Mesenchymal stem cell (in vitro differentiated cells and primary cell): ENCODE measurements around the gene MYB.

ENCODE experiments used
- DNase-seq: peaks from one replicate; pipeline ENCODE4 v3.0.0-alpha.2; 2013
- H2AFZ ChIP-seq: one replicate; pipeline ENCODE4 v1.6.1; 2013; ENCODE audit warnings: low read depth, mild to moderate bottlenecking, control low read depth, inconsistent platforms, low read length, moderate library complexity
- H2AK5ac ChIP-seq: 2 replicates; pipeline ENCODE4 v1.6.1; 2013; ENCODE audit warnings: low read length, moderate library complexity, mild to moderate bottlenecking, inconsistent platforms; ENCODE audit not compliant: severe bottlenecking
- H2BK120ac ChIP-seq: one replicate; pipeline ENCODE4 v1.6.1; 2013; ENCODE audit warnings: low read depth, mild to moderate bottlenecking, inconsistent platforms, low read length, moderate library complexity
- H2BK12ac ChIP-seq, 2 experiments: one replicate each; pipeline ENCODE4 v1.6.1; 2013; ENCODE audit warnings: inconsistent platforms in 2 of 2, low read length in 2 of 2, mild to moderate bottlenecking in 2 of 2, moderate library complexity in 2 of 2, control low read depth in 1 of 2
- H2BK15ac ChIP-seq: one replicate; pipeline ENCODE4 v1.6.1; 2013; ENCODE audit warnings: mild to moderate bottlenecking, low read depth, inconsistent platforms; ENCODE audit not compliant: poor library complexity, severe bottlenecking
- H2BK5ac ChIP-seq: 2 replicates; pipeline ENCODE4 v1.6.1; 2013; ENCODE audit warnings: low read depth, mild to moderate bottlenecking, low read length, control low read depth, inconsistent platforms; ENCODE audit not compliant: poor library complexity, severe bottlenecking
- H3K14ac ChIP-seq, 2 experiments: one replicate each; pipeline ENCODE4 v1.6.1; 2013; ENCODE audit warnings: inconsistent platforms in 2 of 2, low read length in 2 of 2, control low read depth in 1 of 2, mild to moderate bottlenecking in 1 of 2, moderate library complexity in 1 of 2
- H3K18ac ChIP-seq, 2 experiments: one replicate each; pipeline ENCODE4 v1.6.1; 2013; ENCODE audit warnings: inconsistent platforms in 2 of 2, low read length in 2 of 2, control low read depth in 1 of 2, low read depth in 1 of 2, mild to moderate bottlenecking in 1 of 2
- H3K23ac ChIP-seq, 2 experiments: one replicate each; pipeline ENCODE4 v1.6.1; 2013; ENCODE audit warnings: inconsistent platforms in 2 of 2, low read length in 2 of 2, mild to moderate bottlenecking in 2 of 2, moderate library complexity in 2 of 2, control low read depth in 1 of 2
- H3K27ac ChIP-seq: 2 replicates; pipeline ENCODE4 v1.5.1; 2013; ENCODE audit warnings: mild to moderate bottlenecking, moderate library complexity, low read length, control low read depth, inconsistent platforms; ENCODE audit not compliant: poor library complexity, severe bottlenecking
- H3K27me3 ChIP-seq, 2 experiments: 2 replicates each; pipeline versions ENCODE4 v1.6.1 to v1.7.0; 2013; ENCODE audit warnings: low read length in 2 of 2, mild to moderate bottlenecking in 2 of 2, moderate library complexity in 2 of 2, control low read depth in 1 of 2, inconsistent platforms in 1 of 2; ENCODE audit not compliant: control insufficient read depth in 1 of 2, insufficient read depth in 1 of 2
- H3K36me3 ChIP-seq, 2 experiments: 2 replicates each; pipeline versions ENCODE4 v1.6.1 to v1.7.0; 2013; ENCODE audit warnings: low read length in 2 of 2, control low read depth in 1 of 2, inconsistent platforms in 1 of 2, low read depth in 1 of 2, mild to moderate bottlenecking in 1 of 2; ENCODE audit not compliant: insufficient read depth in 2 of 2, control insufficient read depth in 1 of 2
- H3K4ac ChIP-seq, 2 experiments: one replicate each; pipeline ENCODE4 v1.6.1; 2013; ENCODE audit warnings: inconsistent platforms in 2 of 2, low read length in 2 of 2, mild to moderate bottlenecking in 2 of 2, moderate library complexity in 2 of 2, control low read depth in 1 of 2, low read depth in 1 of 2
- H3K4me1 ChIP-seq: 2 replicates; pipeline ENCODE4 v1.6.1; 2013; ENCODE audit warnings: low read depth, low read length, control low read depth; ENCODE audit not compliant: control insufficient read depth, insufficient read depth
- H3K4me2 ChIP-seq: 2 replicates; pipeline ENCODE4 v1.6.1; 2013; ENCODE audit warnings: low read length, mild to moderate bottlenecking, inconsistent platforms; ENCODE audit not compliant: poor library complexity, severe bottlenecking
- H3K4me3 ChIP-seq, 2 experiments: 2 replicates each; pipeline versions ENCODE4 v1.5.1 to v1.7.0; 2013; ENCODE audit warnings: low read length in 2 of 2, mild to moderate bottlenecking in 2 of 2, control low read depth in 1 of 2, low read depth in 1 of 2; ENCODE audit not compliant: insufficient read depth in 1 of 2
- H3K79me1 ChIP-seq: replicated peaks from 2 replicates; pipeline ENCODE4 v1.6.1; 2013; ENCODE audit warnings: mild to moderate bottlenecking, control low read depth, low read length, inconsistent platforms; ENCODE audit not compliant: poor library complexity, severe bottlenecking
- H3K9ac ChIP-seq: 2 replicates; pipeline ENCODE4 v1.7.0; 2013; ENCODE audit warnings: mild to moderate bottlenecking, low read length, moderate library complexity
- H3K9me3 ChIP-seq: 2 replicates; pipeline ENCODE4 v1.7.0; 2013; ENCODE audit warnings: mild to moderate bottlenecking, low read length; ENCODE audit not compliant: control insufficient read depth
- H4K8ac ChIP-seq: one replicate; pipeline ENCODE4 v1.6.1; 2013; ENCODE audit warnings: inconsistent platforms, mild to moderate bottlenecking, low read length, moderate library complexity
- H4K91ac ChIP-seq: one replicate; pipeline ENCODE4 v1.6.1; 2013; ENCODE audit warnings: mild to moderate bottlenecking, low read length, inconsistent platforms
- WGBS: methylation state at CpG from one replicate; pipeline ENCODE4 v1.1.7; 2013; ENCODE audit warnings: mixed read lengths; 5-methylcytosine and 5-hydroxymethylcytosine counted together

Gene MYB

GRCh38 chr6:135234492-135234780 lies 53.3 kb downstream of the MYB start:
- no peak overlapping the region for H2AK5ac ChIP-seq
- WGBS, result no CpG with 5 or more reads among the region's 1 CpG
- DNase-seq, result no peak

GRCh38 chr6:135235716-135236115 lies 54.6 kb downstream of the MYB start:
- Histone ChIP-seq H3K9ac (no peak overlapping the region), H2BK12ac (peak overlapping the region in 1 of 2 experiments; percentile 34), H3K36me3 (no peaks in the 10 kb centered on the region), H3K27me3 (peaks cover 0 to 7% of the 10 kb centered on the region in 2 experiments), H2BK15ac (no peak overlapping the region), H2AFZ (no peak overlapping the region), H3K4me2 (no peak overlapping the region), H3K14ac (no peak overlapping the region), H3K9me3 (no peaks in the 10 kb centered on the region), H3K27ac (no peak overlapping the region), H3K23ac (no peak overlapping the region), H2BK5ac (no peak overlapping the region), H2AK5ac (no peak overlapping the region), H4K8ac (no peak overlapping the region), H3K18ac (peak overlapping the region in 1 of 2 experiments; percentile 21), H4K91ac (no peak overlapping the region), H3K4ac (no peak overlapping the region), H3K4me1 (no peaks in the 10 kb centered on the region), H3K4me3 (no peak overlapping the region), H2BK120ac (no peak overlapping the region), H3K79me1 (no peaks in the 10 kb centered on the region)
- 96% methylated on average over 5 of the region's 5 CpGs for whole genome bisulfite sequencing
- DNase-seq, result no peak

More at GRCh38 chr6:135234492-135234780, 53.3 kb downstream of the MYB start:
- no peak overlapping the region for H3K23ac ChIP-seq
- H3K27ac ChIP-seq, result no peak overlapping the region
- no peak overlapping the region for H3K4me2 ChIP-seq
- H2BK5ac ChIP-seq, result no peak overlapping the region
- no peak overlapping the region for H2AFZ ChIP-seq
- H4K91ac ChIP-seq, result no peak overlapping the region
- H3K18ac ChIP-seq, result no peak overlapping the region
- no peaks in the 10 kb centered on the region for H3K79me1 ChIP-seq
- no peak overlapping the region for H3K14ac ChIP-seq
- no peak overlapping the region for H3K9ac ChIP-seq
- no peak overlapping the region for H2BK12ac ChIP-seq
- H3K4me3 ChIP-seq, result no peak overlapping the region
- H3K4ac ChIP-seq, result no peak overlapping the region
- peaks cover 0 to 4% of the 10 kb centered on the region in 2 experiments for H3K27me3 ChIP-seq
- H2BK120ac ChIP-seq, result no peak overlapping the region
- no peak overlapping the region for H4K8ac ChIP-seq
- H3K36me3 ChIP-seq, result no peaks in the 10 kb centered on the region
- no peaks in the 10 kb centered on the region for H3K9me3 ChIP-seq
- H2BK15ac ChIP-seq, result no peak overlapping the region
- H3K4me1 ChIP-seq, result no peaks in the 10 kb centered on the region

- no peak overlapping the region for H4K91ac ChIP-seq
- H2AK5ac ChIP-seq, result no peak overlapping the region
- H3K79me1 ChIP-seq, result no peaks in the 10 kb centered on the region
- no peak overlapping the region for H2BK5ac ChIP-seq
- no peak overlapping the region for H3K4me3 ChIP-seq
- no peak overlapping the region for H2BK120ac ChIP-seq
- no peak overlapping the region for H4K8ac ChIP-seq
- H3K14ac ChIP-seq, result no peak overlapping the region
- no peak overlapping the region for H3K4me2 ChIP-seq
- no peaks in the 10 kb centered on the region for H3K4me1 ChIP-seq
- DNase-seq, result no peak
- peaks cover 0 to 7% of the 10 kb centered on the region in 2 experiments for H3K27me3 ChIP-seq
- H3K9me3 ChIP-seq, result no peaks in the 10 kb centered on the region
- H2BK15ac ChIP-seq, result no peak overlapping the region
- H3K27ac ChIP-seq, result no peak overlapping the region
- H2AFZ ChIP-seq, result no peak overlapping the region
- no peak overlapping the region for H3K4ac ChIP-seq
- H3K18ac ChIP-seq, result no peak overlapping the region
- H3K36me3 ChIP-seq, result no peaks in the 10 kb centered on the region
- no peak overlapping the region for H3K9ac ChIP-seq
- H2BK12ac ChIP-seq, result no peak overlapping the region
- WGBS, result 100% methylated on average over 1 of the region's 1 CpG
- no peak overlapping the region for H3K23ac ChIP-seq
These were observed 55.2 kb downstream of the MYB start for GRCh38 chr6:135236319-135236718.

- no peak overlapping the region for H2AK5ac ChIP-seq
- H3K9ac ChIP-seq, result no peak overlapping the region
- no peak overlapping the region for H2AFZ ChIP-seq
- no peak overlapping the region for H2BK15ac ChIP-seq
- H2BK120ac ChIP-seq, result no peak overlapping the region
- no peak overlapping the region for H2BK12ac ChIP-seq
- no peak overlapping the region for H3K14ac ChIP-seq
- no peaks in the 10 kb centered on the region for H3K9me3 ChIP-seq
- no peak overlapping the region for H4K91ac ChIP-seq
- no peaks in the 10 kb centered on the region for H3K4me1 ChIP-seq
- H3K27ac ChIP-seq, result no peak overlapping the region
- H2BK5ac ChIP-seq, result no peak overlapping the region
- H3K4me2 ChIP-seq, result no peak overlapping the region
- 76% methylated on average over 6 of the region's 6 CpGs for WGBS
- no peak overlapping the region for H3K4me3 ChIP-seq
- H3K36me3 ChIP-seq, result no peaks in the 10 kb centered on the region
- no peak overlapping the region for H3K23ac ChIP-seq
- H3K18ac ChIP-seq, result no peak overlapping the region
- no peak for DNase-seq
- H3K79me1 ChIP-seq, result no peaks in the 10 kb centered on the region
- no peak overlapping the region for H4K8ac ChIP-seq
- peaks cover 0 to 7% of the 10 kb centered on the region in 2 experiments for H3K27me3 ChIP-seq
- no peak overlapping the region for H3K4ac ChIP-seq
These were observed 55.6 kb downstream of the MYB start for GRCh38 chr6:135236732-135237131.
